ENCODE data around the gene FANCC.

DNA sequence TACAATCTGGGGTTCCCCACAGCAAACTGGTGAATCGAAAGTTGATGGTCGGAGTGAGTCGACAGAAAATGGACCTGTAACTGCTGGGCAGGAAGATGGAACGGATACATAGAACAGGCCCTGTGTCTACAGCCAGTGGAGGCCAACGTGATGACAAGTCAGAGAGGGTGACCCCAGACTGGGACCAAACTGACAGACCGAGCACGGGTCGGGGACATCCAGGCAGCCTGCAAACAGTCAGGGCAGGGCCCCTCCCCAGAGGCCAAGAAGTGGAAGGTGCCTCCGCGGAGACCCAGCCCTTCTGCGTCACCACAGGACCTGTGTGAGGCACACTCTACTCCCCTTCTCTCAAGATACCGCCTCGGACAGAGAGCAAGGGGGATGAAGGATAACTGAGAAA is 25.1 kb upstream of the FANCC start:
- TF ChIP-seq CTCF (IDR thresholded peaks at IDR 0.05), result no peak
- no peak for TF ChIP-seq POLR2A (IDR thresholded peaks at IDR 0.05)
